Body of pancreas (tissue), 4 donors: ENCODE results near the gene BCL11B. TPM values are rescaled to one million over a fixed set of nuclear protein-coding genes. Genes with fewer than 3 reads are reported as not detected.
A peak's percentile ranks its signal among the peaks of the same experiment; 100 is the strongest.

Source experiments
- ATAC-seq: fragments of 150-250 bp; one replicate; pipeline ENCODE4 v1.9.1; 2016
- DNase-seq, 4 donors: peaks; one replicate each; pipeline ENCODE4 v3.0.0-alpha.2; 2019
- H3K27ac ChIP-seq, 4 donors: fragments of 200-600 bp; sonication (generic); 1 replicate in 3 of 4; 2 replicates in 1 of 4; pipeline versions ENCODE4 v1.5.1 to v1.6.1; 2016 to 2019; ENCODE audit warnings: mild to moderate bottlenecking in 1 of 4, mixed read lengths in 1 of 4, moderate library complexity in 1 of 4
- H3K27me3 ChIP-seq, 2 donors: fragments of 200-600 bp; sonication (generic); one replicate each; pipeline ENCODE4 v1.6.0; 2016; ENCODE audit warnings: mild to moderate bottlenecking in 1 of 2
- H3K36me3 ChIP-seq, 2 donors: fragments of 200-600 bp; sonication (generic); replicated peaks in 1 of 2; 2 replicates each; pipeline ENCODE4 v1.5.1; 2016; ENCODE audit warnings: low read depth in 2 of 2; ENCODE audit not compliant: insufficient read depth in 1 of 2
- H3K4me1 ChIP-seq: fragments of 200-600 bp; sonication (generic); one replicate; pipeline ENCODE4 v1.6.0; 2016
- H3K4me3 ChIP-seq, 2 donors: fragments of 200-600 bp; sonication (generic); 1 replicate in 1 of 2; 2 replicates in 1 of 2; pipeline ENCODE4 v1.5.1; 2016 to 2019
- H3K9me3 ChIP-seq, 3 donors: fragments of 200-600 bp; sonication (generic); 1 replicate in 2 of 3; 2 replicates in 1 of 3; pipeline ENCODE4 v1.5.1; 2016
- CTCF ChIP-seq, 7 experiments: fragments of 450-650 bp in 4 of 7; fragments of 200-600 bp in 3 of 7; sonication (generic) in 3 of 7; IDR thresholded peaks; one replicate each; pipeline ENCODE4 v1.5.1; 2016 to 2019; ENCODE audit warnings: antibody characterized with exemption in 7 of 7
- POLR2A ChIP-seq, 3 donors: fragments of 450-650 bp; IDR thresholded peaks; one replicate each; pipeline ENCODE4 v1.6.1; 2016; ENCODE audit warnings: antibody characterized with exemption in 3 of 3, mild to moderate bottlenecking in 2 of 3
- WGBS, 2 donors: methylation state at CpG; one replicate each; pipeline ENCODE4 v1.1.5; 2017; 5-methylcytosine and 5-hydroxymethylcytosine counted together
- intact Hi-C: fragments of 100-400 bp; cut with DNase I; formaldehyde crosslinking; loops from one replicate; pipeline ENCODE4 v1.15.1; 2023
- total RNA-seq, 2 donors: library from RNA; depleted of rRNA; stranded (reverse); fragments of >200 nt; gene quantifications; one replicate each; pipeline ENCODE4 v1.1.0, GENCODE V29; 2016

Gene BCL11B
- total RNA-seq, result under 1 TPM in 1 of 2 donors, not detected in 1; 0.78 TPM

GRCh38 chr14:99271951-99272631, at the start of gene BCL11B:
Gene BCL11B, minus strand, starts transcription at chr14:99272197. Its CDS starts 979 bp downstream, at chr14:99271218.
- ATAC-seq, result peak; percentile 51
- DNase-seq, result peak; percentile 38 to 59 (median 44)
- WGBS, 2 donors, result 0 to 1% methylated on average over 11 to 50 of the region's 50 CpGs
- Histone ChIP-seq H3K27me3 (peaks cover 0 to 40% of the 10 kb centered on the region in 2 donors), H3K4me3 (peak within 1 kb of the TSS in 1 of 2 donors; percentile 15), H3K36me3 (no peaks in the 10 kb centered on the region), H3K27ac (no peak within 1 kb of the TSS), H3K4me1 (peaks cover 47% of the 10 kb centered on the region), H3K9me3 (no peaks in the 10 kb centered on the region)
- TF ChIP-seq POLR2A (IDR thresholded peaks at IDR 0.05) (peak in 1 of 3 donors; percentile 11), CTCF (IDR thresholded peaks at IDR 0.05) (peak in 4 of 7 experiments; percentile 28 to 39 (median 31))
- intact Hi-C loops, result no loop called here

- no peaks in the 10 kb centered on the region for H3K36me3 ChIP-seq
- ATAC-seq, result no peak
- H3K27me3 ChIP-seq, result no peaks in the 10 kb centered on the region
- H3K4me3 ChIP-seq, result no peak overlapping the region
- no peak for DNase-seq
- peaks cover 6% of the 10 kb centered on the region for H3K4me1 ChIP-seq
- H3K27ac ChIP-seq, result no peak overlapping the region
- WGBS, 2 donors, result 92% methylated on average over 16 of the region's 16 CpGs
- TF ChIP-seq POLR2A (IDR thresholded peaks at IDR 0.05), result no peak
- no peak for TF ChIP-seq CTCF (IDR thresholded peaks at IDR 0.05)
- intact Hi-C loops, result loop anchor here (10.0 kb wide), 1 partner anchor 103 kb away; no protein-coding TSS in a partner anchor
- no peaks in the 10 kb centered on the region for H3K9me3 ChIP-seq
These were observed 49.4 kb upstream of the BCL11B start for GRCh38 chr14:99321236-99321925.

- Histone ChIP-seq H3K9me3 (no peaks in the 10 kb centered on the region), H3K4me3 (no peak overlapping the region), H3K27ac (no peak overlapping the region), H3K4me1 (peaks cover 10% of the 10 kb centered on the region), H3K36me3 (no peaks in the 10 kb centered on the region), H3K27me3 (no peaks in the 10 kb centered on the region)
- TF ChIP-seq POLR2A (IDR thresholded peaks at IDR 0.05) (no peak), CTCF (IDR thresholded peaks at IDR 0.05) (no peak)
- 62 to 69% methylated on average over 13 to 27 of the region's 27 CpGs for WGBS, 2 donors
- DNase-seq (no peak), ATAC-seq (no peak)
- intact Hi-C loops, result loop anchor here (10.0 kb wide), 1 partner anchor 104 kb away; no protein-coding TSS in a partner anchor
These were observed 48.7 kb upstream of the BCL11B start for GRCh38 chr14:99320621-99321235.

GRCh38 chr14:99320105-99320572, 48.1 kb upstream of the BCL11B start:
- peak; percentile 36 to 71 (median 50) for DNase-seq
- no peak for ATAC-seq
- 5 to 12% methylated on average over 10 to 23 of the region's 23 CpGs for WGBS, 2 donors
- no peaks in the 10 kb centered on the region for H3K9me3 ChIP-seq
- H3K4me3 ChIP-seq, result no peak overlapping the region
- H3K4me1 ChIP-seq, result peaks cover 10% of the 10 kb centered on the region
- TF ChIP-seq POLR2A (IDR thresholded peaks at IDR 0.05), result no peak
- peak; percentile 51 to 77 (median 58) for TF ChIP-seq CTCF (IDR thresholded peaks at IDR 0.05)
- no peak overlapping the region for H3K27ac ChIP-seq
- intact Hi-C loops, result loop anchor here (10.0 kb wide), 1 partner anchor 105 kb away; no protein-coding TSS in a partner anchor
- no peaks in the 10 kb centered on the region for H3K27me3 ChIP-seq
- no peaks in the 10 kb centered on the region for H3K36me3 ChIP-seq
